H1 (cell line): ENCODE data around the gene CASQ2.

Source experiments
- EP300 ChIP-seq, 2 experiments: IDR thresholded peaks; 1 replicate in 1 of 2; 2 replicates in 1 of 2; pipeline ENCODE4 v1.6.1; 2011 to 2012; ENCODE audit warnings: low read depth in 2 of 2, low read length in 2 of 2, mild to moderate bottlenecking in 2 of 2, borderline replicate concordance in 1 of 2, inconsistent platforms in 1 of 2, moderate library complexity in 1 of 2
- EZH2 ChIP-seq: fragments of 200-600 bp; sonication (generic); IDR thresholded peaks from 2 replicates; pipeline ENCODE4 v1.7.1; 2012; ENCODE audit warnings: low read depth, mild to moderate bottlenecking, moderate library complexity, low read length, inconsistent platforms; ENCODE audit not compliant: severe bottlenecking
- GABPA ChIP-seq: IDR thresholded peaks from 2 replicates; pipeline ENCODE4 v1.6.1; 2011; ENCODE audit warnings: mild to moderate bottlenecking, low read length, moderate library complexity, borderline replicate concordance; ENCODE audit not compliant: insufficient read depth
- POLR2A ChIP-seq, 2 experiments: IDR thresholded peaks; 1 replicate in 1 of 2; 2 replicates in 1 of 2; pipeline ENCODE4 v1.6.1; 2011; ENCODE audit warnings: low read depth in 2 of 2, low read length in 2 of 2, mild to moderate bottlenecking in 2 of 2; ENCODE audit errors: control extremely low read depth in 1 of 2
- RBBP5 ChIP-seq: IDR thresholded peaks from 2 replicates; pipeline ENCODE4 v1.7.1; 2012; ENCODE audit warnings: low read depth, mild to moderate bottlenecking, inconsistent platforms, low read length, moderate library complexity, borderline replicate concordance
- TAF1 ChIP-seq: IDR thresholded peaks from 2 replicates; pipeline ENCODE4 v1.6.1; 2011; ENCODE audit warnings: mild to moderate bottlenecking, low read depth, low read length
- USF2 ChIP-seq: IDR thresholded peaks from 2 replicates; pipeline ENCODE4 v1.6.1; 2011; ENCODE audit warnings: low read length, improper control_type of control experiment
- TF ChIP-seq, protein P1 (sequence below), 3 experiments: IDR thresholded peaks; 1 replicate in 2 of 3; 2 replicates in 1 of 3; pipeline versions ENCODE4 v1.5.1 to v1.6.1; 2011; ENCODE audit warnings: low read length in 3 of 3, mild to moderate bottlenecking in 3 of 3, inconsistent platforms in 2 of 3, low read depth in 1 of 3, moderate library complexity in 1 of 3; ENCODE audit not compliant: insufficient read depth in 1 of 3; ENCODE audit errors: control extremely low read depth in 1 of 3
- TF ChIP-seq, protein P2 (sequence below): IDR thresholded peaks from 2 replicates; pipeline ENCODE4 v1.6.1; 2012; ENCODE audit warnings: low read length, inconsistent platforms

DNA sequence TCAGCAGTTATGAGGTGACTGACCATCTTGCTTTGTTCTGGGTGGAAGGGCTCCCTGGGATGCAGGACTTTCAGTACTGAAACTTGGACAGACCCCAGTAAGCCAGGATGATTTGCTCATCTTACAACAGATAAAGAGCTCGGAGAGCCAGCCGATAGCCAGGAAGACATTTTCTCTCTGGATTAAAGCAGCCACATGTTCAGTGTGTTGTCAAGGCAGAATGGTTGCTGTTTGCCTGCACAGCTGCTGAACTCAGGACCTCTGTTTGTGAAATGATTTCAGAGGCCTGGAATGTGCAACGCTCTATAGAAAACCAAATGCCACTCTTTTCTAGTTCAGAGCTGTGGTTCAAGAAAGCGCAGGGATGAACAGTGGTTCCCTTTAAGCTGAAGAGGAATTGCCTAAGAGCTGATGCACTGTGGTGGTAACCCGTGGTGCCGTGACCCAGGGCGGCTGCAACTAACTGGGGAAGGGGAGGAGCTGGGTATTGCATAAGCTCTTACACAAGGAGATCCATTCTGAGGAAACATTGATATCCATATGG, 40.7 kb downstream of the CASQ2 start:
- TF ChIP-seq EZH2 = no peak
- no peak for TF ChIP-seq USF2
- no peak for TF ChIP-seq RBBP5
- TF ChIP-seq, protein P1, sequence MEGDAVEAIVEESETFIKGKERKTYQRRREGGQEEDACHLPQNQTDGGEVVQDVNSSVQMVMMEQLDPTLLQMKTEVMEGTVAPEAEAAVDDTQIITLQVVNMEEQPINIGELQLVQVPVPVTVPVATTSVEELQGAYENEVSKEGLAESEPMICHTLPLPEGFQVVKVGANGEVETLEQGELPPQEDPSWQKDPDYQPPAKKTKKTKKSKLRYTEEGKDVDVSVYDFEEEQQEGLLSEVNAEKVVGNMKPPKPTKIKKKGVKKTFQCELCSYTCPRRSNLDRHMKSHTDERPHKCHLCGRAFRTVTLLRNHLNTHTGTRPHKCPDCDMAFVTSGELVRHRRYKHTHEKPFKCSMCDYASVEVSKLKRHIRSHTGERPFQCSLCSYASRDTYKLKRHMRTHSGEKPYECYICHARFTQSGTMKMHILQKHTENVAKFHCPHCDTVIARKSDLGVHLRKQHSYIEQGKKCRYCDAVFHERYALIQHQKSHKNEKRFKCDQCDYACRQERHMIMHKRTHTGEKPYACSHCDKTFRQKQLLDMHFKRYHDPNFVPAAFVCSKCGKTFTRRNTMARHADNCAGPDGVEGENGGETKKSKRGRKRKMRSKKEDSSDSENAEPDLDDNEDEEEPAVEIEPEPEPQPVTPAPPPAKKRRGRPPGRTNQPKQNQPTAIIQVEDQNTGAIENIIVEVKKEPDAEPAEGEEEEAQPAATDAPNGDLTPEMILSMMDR (IDR thresholded peaks at IDR 0.05; ENCODE audit: control extremely low read depth in 1 of 3, insufficient read depth in 1 of 3, low read depth in 1 of 3, low read length in 3 of 3) = no peak
- TF ChIP-seq EP300 (IDR thresholded peaks at IDR 0.05; ENCODE audit: borderline replicate concordance in 1 of 2, low read depth in 2 of 2, low read length in 2 of 2) = no peak
- TF ChIP-seq, protein P2, sequence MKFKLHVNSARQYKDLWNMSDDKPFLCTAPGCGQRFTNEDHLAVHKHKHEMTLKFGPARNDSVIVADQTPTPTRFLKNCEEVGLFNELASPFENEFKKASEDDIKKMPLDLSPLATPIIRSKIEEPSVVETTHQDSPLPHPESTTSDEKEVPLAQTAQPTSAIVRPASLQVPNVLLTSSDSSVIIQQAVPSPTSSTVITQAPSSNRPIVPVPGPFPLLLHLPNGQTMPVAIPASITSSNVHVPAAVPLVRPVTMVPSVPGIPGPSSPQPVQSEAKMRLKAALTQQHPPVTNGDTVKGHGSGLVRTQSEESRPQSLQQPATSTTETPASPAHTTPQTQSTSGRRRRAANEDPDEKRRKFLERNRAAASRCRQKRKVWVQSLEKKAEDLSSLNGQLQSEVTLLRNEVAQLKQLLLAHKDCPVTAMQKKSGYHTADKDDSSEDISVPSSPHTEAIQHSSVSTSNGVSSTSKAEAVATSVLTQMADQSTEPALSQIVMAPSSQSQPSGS = no peak
- no peak for TF ChIP-seq POLR2A (IDR thresholded peaks at IDR 0.05; ENCODE audit: control extremely low read depth in 1 of 2, low read depth in 2 of 2, low read length in 2 of 2)
- no peak for TF ChIP-seq TAF1
- no peak for TF ChIP-seq GABPA
